ENCODE measurements around the gene GLYATL3.

DNA sequence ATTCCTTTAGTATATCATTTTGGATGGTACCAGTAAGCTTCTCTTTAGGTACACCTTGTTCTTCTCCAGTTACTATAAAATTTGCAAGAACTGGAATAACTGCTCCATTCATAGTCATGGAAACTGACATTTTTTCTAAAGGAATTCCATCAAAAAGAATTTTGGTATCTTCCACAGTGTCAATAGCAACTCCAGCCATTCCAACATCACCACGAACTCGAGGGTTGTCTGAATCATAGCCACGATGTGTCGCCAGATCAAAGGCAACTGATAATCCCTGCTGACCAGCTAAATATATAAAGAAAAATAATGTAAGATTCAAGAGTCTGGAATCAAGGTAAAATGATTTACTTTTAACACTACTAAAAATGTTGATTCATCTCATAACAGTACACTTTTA, 42.0 kb upstream of the GLYATL3 start:
- TF ChIP-seq, protein P1, sequence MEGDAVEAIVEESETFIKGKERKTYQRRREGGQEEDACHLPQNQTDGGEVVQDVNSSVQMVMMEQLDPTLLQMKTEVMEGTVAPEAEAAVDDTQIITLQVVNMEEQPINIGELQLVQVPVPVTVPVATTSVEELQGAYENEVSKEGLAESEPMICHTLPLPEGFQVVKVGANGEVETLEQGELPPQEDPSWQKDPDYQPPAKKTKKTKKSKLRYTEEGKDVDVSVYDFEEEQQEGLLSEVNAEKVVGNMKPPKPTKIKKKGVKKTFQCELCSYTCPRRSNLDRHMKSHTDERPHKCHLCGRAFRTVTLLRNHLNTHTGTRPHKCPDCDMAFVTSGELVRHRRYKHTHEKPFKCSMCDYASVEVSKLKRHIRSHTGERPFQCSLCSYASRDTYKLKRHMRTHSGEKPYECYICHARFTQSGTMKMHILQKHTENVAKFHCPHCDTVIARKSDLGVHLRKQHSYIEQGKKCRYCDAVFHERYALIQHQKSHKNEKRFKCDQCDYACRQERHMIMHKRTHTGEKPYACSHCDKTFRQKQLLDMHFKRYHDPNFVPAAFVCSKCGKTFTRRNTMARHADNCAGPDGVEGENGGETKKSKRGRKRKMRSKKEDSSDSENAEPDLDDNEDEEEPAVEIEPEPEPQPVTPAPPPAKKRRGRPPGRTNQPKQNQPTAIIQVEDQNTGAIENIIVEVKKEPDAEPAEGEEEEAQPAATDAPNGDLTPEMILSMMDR (conservative IDR thresholded peaks at IDR 0.05; ENCODE audit: low read length): no peak
- no peak for TF ChIP-seq EZH2phosphoT487 (IDR thresholded peaks at IDR 0.05; ENCODE audit: borderline replicate concordance, low read depth, low read length)

All from OCI-LY7 (cell line).